HFF-Myc (cell line): ENCODE results near the gene ATL2.

Experiments used
- DNase-seq: peaks from one replicate; pipeline ENCODE4 v3.0.0-alpha.2; 2011; ENCODE audit warnings: low read depth; ENCODE audit errors: extremely low read depth
- H3K4me3 ChIP-seq: replicated peaks from 2 replicates; pipeline ENCODE4 v1.5.1; 2011; ENCODE audit warnings: low read depth, mild to moderate bottlenecking, control low read depth, low read length
- CTCF ChIP-seq: IDR thresholded peaks from 2 replicates; pipeline ENCODE4 v1.5.1; 2012; ENCODE audit warnings: mild to moderate bottlenecking, low read depth, low read length, control low read depth; ENCODE audit errors: missing control alignments

ATL2 gene

DNA sequence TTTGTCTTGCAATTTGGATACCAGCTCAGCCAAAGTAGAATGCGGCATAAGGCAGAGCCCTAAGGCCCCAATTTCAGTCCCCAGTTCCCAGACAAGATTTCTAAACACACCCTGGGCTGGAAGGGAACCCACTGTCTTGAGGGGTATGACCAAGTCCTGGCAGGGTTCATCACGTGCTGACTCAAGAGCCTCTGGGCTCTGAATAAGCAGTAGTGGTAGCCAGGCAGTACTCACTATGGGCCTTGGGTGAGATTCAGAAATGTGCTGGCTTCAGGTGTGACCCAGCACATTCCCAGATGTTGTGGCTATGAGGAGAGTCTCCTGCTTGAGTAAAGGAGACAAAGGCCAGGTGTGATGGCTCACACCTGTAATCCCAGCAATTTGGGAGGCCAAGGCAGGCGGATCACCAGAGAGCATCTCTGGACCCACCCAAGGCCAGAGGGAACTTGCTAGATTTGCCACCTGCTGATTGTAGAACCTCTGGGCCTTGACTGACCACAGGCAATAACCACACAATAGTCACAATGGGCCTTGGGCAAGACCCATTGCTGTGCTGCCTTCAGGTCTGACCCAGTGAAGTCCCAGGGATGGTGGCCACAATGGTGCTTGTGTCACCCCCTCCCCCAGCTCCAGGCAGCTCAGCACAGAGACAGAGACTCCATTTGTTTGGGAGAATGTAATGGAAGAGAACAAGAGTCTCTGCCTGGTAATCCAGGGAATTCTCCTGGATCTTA lies 74.9 kb downstream of the ATL2 start:
- H3K4me3 ChIP-seq = no peak overlapping the region
- DNase-seq = no peak
- no peak for TF ChIP-seq CTCF

GRCh38 chr2:38301340-38301968 lies 75.6 kb downstream of the ATL2 start:
- H3K4me3 ChIP-seq = no peak overlapping the region
- no peak for TF ChIP-seq CTCF
- DNase-seq = no peak

GRCh38 chr2:38298539-38298938 lies 78.5 kb downstream of the ATL2 start:
- no peak for TF ChIP-seq CTCF
- DNase-seq = no peak
- no peak overlapping the region for H3K4me3 ChIP-seq

- H3K4me3 ChIP-seq = no peak overlapping the region
- no peak for TF ChIP-seq CTCF
- DNase-seq = no peak
These were observed 80.8 kb downstream of the ATL2 start for GRCh38 chr2:38296197-38296780.

GRCh38 chr2:38294597-38294996 lies 82.5 kb downstream of the ATL2 start:
- no peak for DNase-seq
- H3K4me3 ChIP-seq = no peak overlapping the region
- TF ChIP-seq CTCF = no peak

DNA sequence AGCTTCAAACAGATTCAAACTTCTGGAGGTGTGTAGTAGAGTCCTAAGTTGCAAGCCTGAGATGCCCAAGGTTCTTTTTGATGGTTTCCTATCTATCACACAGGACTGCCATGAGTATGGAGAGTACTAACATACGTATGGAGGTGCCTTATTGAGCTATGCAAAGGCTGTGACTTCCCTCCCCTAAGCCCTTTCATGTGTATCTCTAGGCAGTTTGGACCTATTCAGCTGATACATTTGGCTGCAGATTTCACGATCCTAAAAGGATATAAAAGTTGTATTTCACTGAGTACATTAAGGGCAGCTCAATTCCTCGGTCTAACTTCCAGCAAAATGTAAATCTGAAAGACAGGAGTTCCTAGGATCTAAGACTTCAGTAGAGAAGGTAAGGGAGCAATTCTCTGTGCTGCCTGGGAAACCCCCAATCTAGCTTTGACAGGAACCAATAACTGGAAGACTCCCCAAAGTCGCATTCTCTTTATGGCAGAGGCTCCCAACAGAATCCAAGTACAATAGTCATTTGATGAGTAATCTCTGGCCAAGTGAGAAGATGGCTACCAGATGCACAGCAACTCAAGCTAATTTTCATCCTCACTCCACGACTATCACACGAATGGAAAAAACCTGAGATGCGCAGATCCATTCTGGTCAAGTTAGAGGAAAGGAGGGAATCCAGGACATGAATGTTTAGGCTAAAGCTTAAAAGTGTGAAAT lies 83.8 kb downstream of the ATL2 start:
- H3K4me3 ChIP-seq = no peak overlapping the region
- TF ChIP-seq CTCF = no peak
- DNase-seq = peak; percentile 11
